PC-3 (cell line): Measurements from ENCODE around the gene CFAP57.

Experiments used
- CTCF ChIP-seq: fragments of 300-600 bp; sonication (generic); conservative IDR thresholded peaks from 2 replicates; pipeline ENCODE4 v1.5.1; 2017; ENCODE audit warnings: antibody characterized with exemption, low read depth, mild to moderate bottlenecking, low read length
- EZH2 ChIP-seq: fragments of 300-600 bp; sonication (generic); IDR thresholded peaks from one replicate; pipeline ENCODE4 v1.6.1; 2017; ENCODE audit warnings: antibody characterized with exemption, mild to moderate bottlenecking, low read length; ENCODE audit not compliant: unreplicated experiment
- EZH2phosphoT487 ChIP-seq: fragments of 300-600 bp; sonication (generic); IDR thresholded peaks from 2 replicates; pipeline ENCODE4 v1.6.1; 2018; ENCODE audit warnings: mild to moderate bottlenecking, antibody characterized with exemption, low read length, borderline replicate concordance

- no peak for TF ChIP-seq CTCF
- TF ChIP-seq EZH2 = no peak
- TF ChIP-seq EZH2phosphoT487 = no peak
These were observed 19.3 kb upstream of the CFAP57 start for GRCh38 chr1:43152866-43153265.
